K562 (cell line): Measurements from ENCODE around the gene RNF26. TPM values are rescaled to one million over a fixed set of nuclear protein-coding genes. Genes with fewer than 3 reads are reported as not detected.

Source experiments
- ATAC-seq: fragments of 200-7000 bp; cut with Tn5 transposase; 3 replicates; pipeline ENCODE4 v1.9.1; 2020; ENCODE audit warnings: moderate library complexity
- BruUV-seq: library from RNA; stranded (reverse); fragments of 400-500 nt; replicated peaks from 2 replicates; lab custom pipeline; 2021; lab: Mats Ljungman, UMichigan
- CTCF ChIA-PET: fragments of 300-600 bp; formaldehyde crosslinking; extraction: SDS; loops from one replicate; lab custom pipeline; 2021; ENCODE audit warnings: low intra/inter-chr PET ratio; lab: Yijun Ruan, JAX
- POLR2A ChIA-PET: fragments of 300-600, 350-650 bp; sonication (Branson Sonifier 250); formaldehyde crosslinking; extraction: SDS; loops from one replicate; lab custom pipeline; 2021; ENCODE audit warnings: antibody characterized with exemption, inconsistent platforms; lab: Yijun Ruan, JAX
- DNase-seq, 4 experiments: peaks; one replicate each; pipeline versions ENCODE4 v3.0.0 to v3.0.0-alpha.2; 2011 to 2018; ENCODE audit warnings: low spot score in 3 of 4, mixed read lengths in 3 of 4; ENCODE audit errors: extremely low read depth in 1 of 4
- FAIRE-seq: peaks from 2 replicates; lab custom pipeline; 2011; peaks lifted over from hg19 to GRCh38; lab: Jason Lieb, UNC
- H2AFZ ChIP-seq: 2 replicates; pipeline ENCODE4 v1.6.0; 2011; ENCODE audit warnings: low read depth, low read length, control low read depth, inconsistent platforms
- H3K27ac ChIP-seq: fragments of 200-600 bp; 3 replicates; pipeline ENCODE4 v1.8.0; 2011; ENCODE audit warnings: low read depth, mild to moderate bottlenecking, control low read depth, inconsistent platforms, low read length, moderate library complexity, mixed read lengths; ENCODE audit errors: extremely low read depth
- H3K27me3 ChIP-seq, 2 experiments: fragments of 300-600 bp in 1 of 2; 2 replicates in 1 of 2; 3 replicates in 1 of 2; pipeline versions ENCODE4 v1.6.0 to v1.8.0; 2011; ENCODE audit warnings: inconsistent platforms in 2 of 2, low read length in 2 of 2, mild to moderate bottlenecking in 1 of 2, mixed read lengths in 1 of 2, moderate library complexity in 1 of 2; ENCODE audit not compliant: control insufficient read depth in 2 of 2, insufficient read depth in 2 of 2
- H3K36me3 ChIP-seq: fragments of 300-600 bp; 3 replicates; pipeline ENCODE4 v1.8.0; 2011; ENCODE audit warnings: mild to moderate bottlenecking, low read length, inconsistent platforms; ENCODE audit not compliant: control insufficient read depth, insufficient read depth
- H3K4me1 ChIP-seq, 2 experiments: fragments of 200-600 bp in 1 of 2; replicated peaks in 1 of 2; 2 replicates in 1 of 2; 3 replicates in 1 of 2; pipeline versions ENCODE4 v1.5.1 to v1.8.0; 2011; ENCODE audit warnings: inconsistent platforms in 2 of 2, low read length in 2 of 2, mild to moderate bottlenecking in 1 of 2, mixed read lengths in 1 of 2, moderate library complexity in 1 of 2; ENCODE audit not compliant: control insufficient read depth in 2 of 2, insufficient read depth in 2 of 2
- H3K4me2 ChIP-seq: 2 replicates; pipeline ENCODE4 v1.6.1; 2011; ENCODE audit warnings: low read length, control low read depth, inconsistent platforms, mixed read lengths; ENCODE audit not compliant: insufficient read depth
- H3K4me3 ChIP-seq: fragments of 200-600 bp; sonication (generic), shearing (Covaris generic); 2 replicates; pipeline ENCODE4 v1.5.1; 2016; ENCODE audit warnings: control low read depth, inconsistent platforms
- H3K79me2 ChIP-seq: fragments of 200-600 bp; 3 replicates; pipeline ENCODE4 v1.8.0; 2011; ENCODE audit warnings: low read length, inconsistent platforms; ENCODE audit not compliant: control insufficient read depth, insufficient read depth
- H3K9ac ChIP-seq, 2 experiments: 2 replicates each; pipeline versions ENCODE4 v1.6.0 to v1.6.1; 2011; ENCODE audit warnings: low read depth in 2 of 2, low read length in 2 of 2, control low read depth in 1 of 2, inconsistent platforms in 1 of 2, mild to moderate bottlenecking in 1 of 2, mixed read lengths in 1 of 2; ENCODE audit not compliant: insufficient read depth in 1 of 2
- H3K9me1 ChIP-seq: one replicate; pipeline ENCODE4 v1.6.0; 2011; ENCODE audit warnings: inconsistent platforms, mild to moderate bottlenecking, low read length, moderate library complexity; ENCODE audit not compliant: control insufficient read depth, insufficient read depth
- H3K9me3 ChIP-seq: replicated peaks from 2 replicates; pipeline ENCODE4 v1.5.1; 2011; ENCODE audit warnings: low read depth, low read length, inconsistent platforms; ENCODE audit not compliant: control insufficient read depth, insufficient read depth
- H4K20me1 ChIP-seq: replicated peaks from 2 replicates; pipeline ENCODE4 v1.6.1; 2011; ENCODE audit warnings: low read length, inconsistent platforms, mixed read lengths; ENCODE audit not compliant: control insufficient read depth, insufficient read depth
- ILK ChIP-seq: fragments of 450-650 bp; IDR thresholded peaks from 2 replicates; pipeline ENCODE4 v1.6.1; 2016; ENCODE audit warnings: missing genetic modification characterization, low read depth, mild to moderate bottlenecking, missing compliant biosample characterization, moderate library complexity, borderline replicate concordance
- MYC ChIP-seq, 2 experiments: fragments of 250-450 bp in 1 of 2; sonication (Bioruptor Pico) in 1 of 2; IDR thresholded peaks; 2 replicates each; pipeline versions ENCODE4 v1.5.1 to v1.6.1; 2012 to 2021; ENCODE audit warnings: low read depth in 2 of 2, borderline replicate concordance in 1 of 2, improper control_type of control experiment in 1 of 2, low read length in 1 of 2, mild to moderate bottlenecking in 1 of 2, moderate library complexity in 1 of 2
- RFX5 ChIP-seq: IDR thresholded peaks from 2 replicates; pipeline ENCODE4 v1.6.1; 2011; ENCODE audit warnings: low read depth, mild to moderate bottlenecking, improper control_type of control experiment, low read length
- SMARCA5 ChIP-seq: fragments of 450-650 bp; IDR thresholded peaks from 2 replicates; pipeline ENCODE4 v1.6.1; 2016
- STAT5A ChIP-seq: IDR thresholded peaks from 2 replicates; pipeline ENCODE4 v1.6.1; 2012; ENCODE audit warnings: low read length, inconsistent platforms, borderline replicate concordance
- ZNF408 ChIP-seq: fragments of 250-450 bp; sonication (Bioruptor Pico); IDR thresholded peaks from 2 replicates; pipeline ENCODE4 v1.4.0; 2020; ENCODE audit warnings: low read depth, mild to moderate bottlenecking, moderate library complexity
- ZNF778 ChIP-seq: fragments of 450-650 bp; formaldehyde crosslinking; IDR thresholded peaks from 2 replicates; pipeline ENCODE4 v1.4.0; 2020; ENCODE audit warnings: mild to moderate bottlenecking, moderate library complexity
- ZSCAN29 ChIP-seq: fragments of 450-650 bp; IDR thresholded peaks from 2 replicates; pipeline ENCODE4 v1.6.1; 2017
- WGBS: fragments of 100-300 bp; shearing (Covaris generic); methylation state at CpG from one replicate; pipeline ENCODE4 v1.1.6; 2016; ENCODE audit warnings: low coverage, mixed read lengths; ENCODE audit not compliant: insufficient coverage; ENCODE audit errors: missing lambda C conversion rate; 5-methylcytosine and 5-hydroxymethylcytosine counted together
- in situ Hi-C: fragments of 300-500 bp; cut with MboI; formaldehyde crosslinking; loops from 4 replicates; pipeline ENCODE4 v1.15.0; 2018; ENCODE audit warnings: inconsistent platforms, mixed read lengths
- intact Hi-C: fragments of 100-400 bp; cut with micrococcal nuclease; formaldehyde crosslinking; loops from 2 replicates; pipeline ENCODE4 v1.14.2; 2022
- polyA plus RNA-seq, 8 experiments: library from polyadenylated mRNA; depleted of rRNA in 4 of 8; stranded (reverse) in 5 of 8; unstranded in 3 of 8; fragments of >200 nt; fragmentation: Nextera tagmentation in 2 of 8; fragmentation: Illumina TruSeq in 1 of 8; extraction: Ambion mirVana in 2 of 8; extraction: Trizol in 1 of 8; gene quantifications; 2 replicates each; pipeline versions ENCODE4 v1.2.1 to v1.2.3, GENCODE V29; 2011 to 2014; ENCODE audit warnings: inconsistent platforms in 1 of 8, missing spikeins in 1 of 8
- total RNA-seq, 7 experiments: library from RNA; depleted of rRNA in 6 of 7; stranded (reverse); fragments of >200 nt in 6 of 7; fragmentation: Illumina TruSeq in 2 of 7; extraction: Trizol in 2 of 7; gene quantifications; 2 replicates each; pipeline versions ENCODE4 v1.2.1 to v1.2.3, GENCODE V29; 2011 to 2021; ENCODE audit warnings: low replicate concordance in 1 of 7
- TF ChIP-seq, protein P1 (sequence below): fragments of 450-650 bp; IDR thresholded peaks from 2 replicates; pipeline ENCODE4 v1.6.1; 2017; ENCODE audit warnings: mild to moderate bottlenecking, moderate library complexity

RNF26 gene
- total and polyA plus RNA-seq, 9 of the 15 experiments (the other 6 are each of a cell fraction or from before 2014, with no cell fraction given): 5.3 to 53.6 (median 12.7) TPM

DNA sequence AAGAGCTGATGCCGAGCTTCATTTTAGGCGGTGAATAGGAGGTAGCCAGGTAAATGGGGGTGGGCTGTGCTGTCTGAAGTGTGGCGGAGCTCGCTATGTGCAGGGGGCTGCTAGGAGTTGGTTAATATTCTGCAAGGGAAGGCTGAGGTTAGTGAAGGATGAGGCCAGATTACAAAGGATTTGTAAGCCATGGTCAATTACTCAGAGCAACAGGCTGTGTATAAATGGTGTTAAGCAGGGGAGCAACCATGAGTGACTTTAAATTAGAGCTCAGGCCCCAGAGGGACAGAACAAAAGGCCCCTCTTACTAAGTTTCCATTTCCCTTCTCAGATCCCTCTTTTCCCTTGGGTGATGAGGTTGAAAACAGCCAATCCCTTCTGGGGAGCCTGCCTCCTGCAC is 10.1 kb upstream of the RNF26 start:
- Histone ChIP-seq H3K4me3 (no peak overlapping the region), H3K9me3 (no peaks in the 10 kb centered on the region), H4K20me1 (no peaks in the 10 kb centered on the region), H3K4me2 (no peak overlapping the region), H3K27ac (no peak overlapping the region), H3K79me2 (peaks cover 4% of the 10 kb centered on the region; the same call in 2 of the 3 replicates), H2AFZ (no peak overlapping the region), H3K9me1 (no peaks in the 10 kb centered on the region), H3K27me3 (no peaks in the 10 kb centered on the region)
- WGBS: 38% methylated on average over 4 of the region's 4 CpGs
- BruUV-seq: no TSS peak
- ATAC-seq: no peak
- intact Hi-C loops: loop anchor here (5.0 kb wide), 1 partner anchor 397 kb away; the partner anchor contains the start of gene BCL9L
- POLR2A ChIA-PET: interaction anchor here (0.5 to 1.7 kb wide), 5 partner anchors 14 to 413 kb away, joined by 3 to 4 read pairs (median 3); no protein-coding TSS in a partner anchor
- FAIRE-seq: no peak
- DNase-seq: no peak
- TF ChIP-seq ILK (tag) (no peak), ZNF778 (CRISPR knock-in tag) (no peak), STAT5A (no peak), ZSCAN29 (no peak), MYC (IDR thresholded peaks at IDR 0.05; ENCODE audit: low read depth, low read length) (no peak), MYC (CRISPR knock-in tag; IDR thresholded peaks at IDR 0.05; ENCODE audit: borderline replicate concordance, low read depth) (no peak), RFX5 (no peak), SMARCA5 (no peak), ZNF408 (CRISPR knock-in tag) (no peak)
- TF ChIP-seq, protein P1, sequence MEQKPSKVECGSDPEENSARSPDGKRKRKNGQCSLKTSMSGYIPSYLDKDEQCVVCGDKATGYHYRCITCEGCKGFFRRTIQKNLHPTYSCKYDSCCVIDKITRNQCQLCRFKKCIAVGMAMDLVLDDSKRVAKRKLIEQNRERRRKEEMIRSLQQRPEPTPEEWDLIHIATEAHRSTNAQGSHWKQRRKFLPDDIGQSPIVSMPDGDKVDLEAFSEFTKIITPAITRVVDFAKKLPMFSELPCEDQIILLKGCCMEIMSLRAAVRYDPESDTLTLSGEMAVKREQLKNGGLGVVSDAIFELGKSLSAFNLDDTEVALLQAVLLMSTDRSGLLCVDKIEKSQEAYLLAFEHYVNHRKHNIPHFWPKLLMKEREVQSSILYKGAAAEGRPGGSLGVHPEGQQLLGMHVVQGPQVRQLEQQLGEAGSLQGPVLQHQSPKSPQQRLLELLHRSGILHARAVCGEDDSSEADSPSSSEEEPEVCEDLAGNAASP: no peak
- TF ChIP-seq, all 486 proteins: peak for 0
- H3K9ac ChIP-seq: no peak overlapping the region
- H3K4me1 ChIP-seq: peaks cover 21 to 34% of the 10 kb centered on the region in 2 experiments
- in situ Hi-C loops: no loop called here
- H3K36me3 ChIP-seq: no peaks in the 10 kb centered on the region
- CTCF ChIA-PET: interaction anchor here (0.5 to 1.5 kb wide), 5 partner anchors 150 to 417 kb away, joined by 3 to 5 read pairs (median 3); partner anchors contain the start of gene C2CD2L
